ENCODE data around the gene CD300LF. TPM values are rescaled to one million over a fixed set of nuclear protein-coding genes. Genes with fewer than 3 reads are reported as not detected.

The CD300LF gene
- total RNA-seq, 2 donors from 2014 or later = 1.0 to 1.1 TPM

DNA sequence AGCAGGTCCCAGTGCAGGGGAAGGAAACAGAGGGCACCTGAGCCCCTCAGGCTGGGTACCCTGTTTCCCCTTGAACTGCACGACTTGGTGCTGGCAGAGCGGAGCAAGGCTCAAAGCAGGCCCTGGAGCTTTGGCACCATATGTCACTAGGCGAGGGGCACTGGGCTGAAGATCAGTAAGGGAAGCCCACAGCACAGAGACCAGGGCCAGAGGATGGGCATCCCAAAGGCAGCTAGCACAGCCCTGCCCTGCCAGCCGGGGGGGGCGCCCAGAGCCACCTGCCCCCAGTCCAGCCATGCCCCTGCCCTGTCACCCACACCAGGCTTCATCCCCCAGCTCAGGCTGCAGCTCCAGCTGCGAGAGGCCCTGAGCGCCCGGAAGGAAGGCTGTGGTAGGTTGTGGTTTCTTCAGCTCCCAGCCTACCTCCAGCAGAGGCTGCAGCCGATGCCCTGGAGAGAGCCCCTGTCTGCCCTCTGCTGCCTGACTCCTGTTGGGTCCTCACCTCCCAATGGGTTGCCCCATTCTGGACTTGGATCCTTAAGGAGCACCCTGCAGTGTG, 46.6 kb upstream of the CD300LF start:
- H3K4me1 ChIP-seq = peaks cover 41% of the 10 kb centered on the region
- no peak overlapping the region for H3K27ac ChIP-seq
- peak overlapping the region in 1 of 2 donors; percentile 64 for H3K9ac ChIP-seq (ENCODE audit: low read depth in 2 of 2, low read length in 2 of 2)

DNA sequence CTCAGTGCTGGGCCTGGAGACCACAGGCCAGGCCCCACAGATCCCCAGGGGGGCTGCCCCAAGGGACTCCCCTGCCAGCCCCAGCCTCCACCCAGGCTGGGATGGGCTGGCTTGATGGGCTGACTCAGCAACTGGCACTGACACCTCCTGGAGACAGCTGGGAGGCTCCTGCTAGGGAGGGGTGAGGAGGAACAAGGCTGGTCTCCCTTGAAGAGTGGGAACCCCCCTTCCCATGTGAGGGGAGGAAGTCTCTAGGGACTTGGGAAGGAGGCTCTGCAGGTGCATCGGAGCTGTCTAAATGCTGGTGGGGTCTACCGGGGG, 46.1 kb upstream of the CD300LF start:
- intact Hi-C loops (cut with DNase I) = no loop called here
- Histone ChIP-seq H3K4me1 (peaks cover 40% of the 10 kb centered on the region), H3K27me3 (no peaks in the 10 kb centered on the region), H3K4me3 (no peak overlapping the region), H3K9me3 (no peaks in the 10 kb centered on the region), H3K36me3 (no peaks in the 10 kb centered on the region), H3K27ac (no peak overlapping the region), H3K9ac (ENCODE audit: low read depth in 2 of 2, low read length in 2 of 2) (peak overlapping the region in 1 of 2 donors; percentile 64)
- no peak for DNase-seq
- TF ChIP-seq, protein P1, sequence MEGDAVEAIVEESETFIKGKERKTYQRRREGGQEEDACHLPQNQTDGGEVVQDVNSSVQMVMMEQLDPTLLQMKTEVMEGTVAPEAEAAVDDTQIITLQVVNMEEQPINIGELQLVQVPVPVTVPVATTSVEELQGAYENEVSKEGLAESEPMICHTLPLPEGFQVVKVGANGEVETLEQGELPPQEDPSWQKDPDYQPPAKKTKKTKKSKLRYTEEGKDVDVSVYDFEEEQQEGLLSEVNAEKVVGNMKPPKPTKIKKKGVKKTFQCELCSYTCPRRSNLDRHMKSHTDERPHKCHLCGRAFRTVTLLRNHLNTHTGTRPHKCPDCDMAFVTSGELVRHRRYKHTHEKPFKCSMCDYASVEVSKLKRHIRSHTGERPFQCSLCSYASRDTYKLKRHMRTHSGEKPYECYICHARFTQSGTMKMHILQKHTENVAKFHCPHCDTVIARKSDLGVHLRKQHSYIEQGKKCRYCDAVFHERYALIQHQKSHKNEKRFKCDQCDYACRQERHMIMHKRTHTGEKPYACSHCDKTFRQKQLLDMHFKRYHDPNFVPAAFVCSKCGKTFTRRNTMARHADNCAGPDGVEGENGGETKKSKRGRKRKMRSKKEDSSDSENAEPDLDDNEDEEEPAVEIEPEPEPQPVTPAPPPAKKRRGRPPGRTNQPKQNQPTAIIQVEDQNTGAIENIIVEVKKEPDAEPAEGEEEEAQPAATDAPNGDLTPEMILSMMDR (IDR thresholded peaks at IDR 0.05) = no peak

More for the DNA sequence above, 46.6 kb upstream of the CD300LF start:
- TF ChIP-seq, protein P1 (IDR thresholded peaks at IDR 0.05) = no peak
- Histone ChIP-seq H3K9me3 (no peaks in the 10 kb centered on the region), H3K27me3 (no peaks in the 10 kb centered on the region), H3K36me3 (no peaks in the 10 kb centered on the region), H3K4me3 (no peak overlapping the region)
- no peak for DNase-seq
- intact Hi-C loops (cut with DNase I) = no loop called here

DNA sequence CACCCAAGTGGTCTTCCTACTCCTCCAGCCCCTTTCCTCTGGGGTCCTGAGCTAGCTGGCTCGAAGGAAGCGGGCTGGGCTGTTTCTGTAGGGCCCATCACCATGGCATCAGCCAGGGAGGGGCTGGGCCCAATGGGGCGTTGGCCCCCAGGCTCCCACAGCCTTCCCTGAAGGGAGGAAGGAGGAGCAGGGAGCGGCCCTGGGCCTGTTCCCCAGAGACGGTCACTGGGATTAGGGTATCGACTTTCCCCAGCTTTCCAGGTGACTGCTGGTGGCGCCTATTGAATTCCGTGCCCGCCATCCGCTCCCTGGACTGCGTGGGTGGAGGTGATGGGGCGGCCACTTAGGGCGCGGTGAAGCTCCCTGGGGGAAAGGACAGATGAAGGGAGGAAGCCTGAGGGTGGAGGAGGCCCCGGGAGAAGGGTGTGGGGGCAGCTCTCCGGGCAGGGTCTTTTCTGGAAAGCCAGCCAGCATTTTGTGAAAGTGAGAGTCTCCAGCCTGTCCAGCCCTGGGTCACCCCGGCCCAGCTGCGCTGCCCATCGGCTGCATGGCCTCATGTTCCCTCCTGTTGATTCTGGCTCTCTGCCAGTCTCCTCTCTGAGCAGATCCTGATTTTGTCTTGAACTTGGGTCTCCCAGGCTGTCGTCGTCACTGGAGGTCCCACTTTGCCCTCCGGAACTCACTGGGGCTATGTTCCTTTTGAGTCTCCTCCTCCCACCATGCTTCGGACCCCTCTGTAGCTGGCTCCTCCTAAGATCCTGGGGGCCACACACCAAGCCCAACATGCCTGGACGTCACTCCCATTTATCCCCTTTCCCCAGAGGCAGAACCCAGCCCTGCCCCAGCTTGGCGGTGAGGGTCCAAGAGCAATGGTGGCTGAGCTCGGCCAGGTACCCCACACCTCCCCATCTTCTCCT, 45.5 kb upstream of the CD300LF start:
- Histone ChIP-seq H3K27me3 (no peaks in the 10 kb centered on the region), H3K27ac (no peak overlapping the region), H3K9me3 (no peaks in the 10 kb centered on the region), H3K36me3 (no peaks in the 10 kb centered on the region), H3K4me3 (no peak overlapping the region), H3K9ac (ENCODE audit: low read depth in 2 of 2, low read length in 2 of 2) (peak overlapping the region; percentile 30 to 64), H3K4me1 (peaks cover 34% of the 10 kb centered on the region)
- intact Hi-C loops (cut with DNase I) = no loop called here
- DNase-seq = no peak
- TF ChIP-seq, protein P1 (IDR thresholded peaks at IDR 0.05) = no peak

GRCh38 chr17:74757502-74757901, 44.8 kb upstream of the CD300LF start:
- no peaks in the 10 kb centered on the region for H3K27me3 ChIP-seq
- H3K36me3 ChIP-seq = no peaks in the 10 kb centered on the region
- H3K9ac ChIP-seq (ENCODE audit: low read depth in 2 of 2, low read length in 2 of 2) = peak overlapping the region in 1 of 2 donors; percentile 7
- TF ChIP-seq, protein P1 (IDR thresholded peaks at IDR 0.05) = no peak
- peaks cover 36% of the 10 kb centered on the region for H3K4me1 ChIP-seq
- DNase-seq = no peak
- H3K27ac ChIP-seq = no peak overlapping the region
- intact Hi-C loops (cut with DNase I) = no loop called here
- H3K4me3 ChIP-seq = no peak overlapping the region
- no peaks in the 10 kb centered on the region for H3K9me3 ChIP-seq

GRCh38 chr17:74756891-74757290, 44.2 kb upstream of the CD300LF start:
- no peak for DNase-seq
- TF ChIP-seq, protein P1 (IDR thresholded peaks at IDR 0.05) = no peak
- Histone ChIP-seq H3K9me3 (no peaks in the 10 kb centered on the region), H3K4me1 (peaks cover 38% of the 10 kb centered on the region), H3K4me3 (no peak overlapping the region), H3K27ac (no peak overlapping the region), H3K9ac (ENCODE audit: low read depth in 2 of 2, low read length in 2 of 2) (peak overlapping the region in 1 of 2 donors; percentile 7), H3K36me3 (no peaks in the 10 kb centered on the region), H3K27me3 (no peaks in the 10 kb centered on the region)
- intact Hi-C loops (cut with DNase I) = no loop called here
